Measurements from ENCODE around the gene LACC1.
A peak's percentile ranks its signal among the peaks of the same experiment; 100 is the strongest.

DNA sequence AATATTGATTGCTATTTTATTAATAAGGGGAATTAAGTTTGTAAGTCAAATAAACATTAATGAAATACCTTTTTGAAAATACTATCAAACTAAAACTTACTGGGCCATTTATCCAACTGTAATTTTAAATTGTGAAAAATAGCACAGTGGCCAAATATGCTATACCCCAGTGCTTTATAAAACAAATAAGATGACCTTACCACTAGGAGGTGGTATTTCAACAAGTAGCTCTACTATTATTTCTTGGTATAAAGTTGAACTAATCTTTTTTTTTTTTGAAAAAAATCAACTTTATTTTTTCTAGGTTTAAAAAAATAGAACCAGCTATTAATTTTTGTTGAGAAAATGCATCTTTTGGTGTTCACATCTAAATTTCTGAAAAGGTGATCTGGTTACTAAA, 14.7 kb downstream of the LACC1 start:
- TF ChIP-seq, protein P1, sequence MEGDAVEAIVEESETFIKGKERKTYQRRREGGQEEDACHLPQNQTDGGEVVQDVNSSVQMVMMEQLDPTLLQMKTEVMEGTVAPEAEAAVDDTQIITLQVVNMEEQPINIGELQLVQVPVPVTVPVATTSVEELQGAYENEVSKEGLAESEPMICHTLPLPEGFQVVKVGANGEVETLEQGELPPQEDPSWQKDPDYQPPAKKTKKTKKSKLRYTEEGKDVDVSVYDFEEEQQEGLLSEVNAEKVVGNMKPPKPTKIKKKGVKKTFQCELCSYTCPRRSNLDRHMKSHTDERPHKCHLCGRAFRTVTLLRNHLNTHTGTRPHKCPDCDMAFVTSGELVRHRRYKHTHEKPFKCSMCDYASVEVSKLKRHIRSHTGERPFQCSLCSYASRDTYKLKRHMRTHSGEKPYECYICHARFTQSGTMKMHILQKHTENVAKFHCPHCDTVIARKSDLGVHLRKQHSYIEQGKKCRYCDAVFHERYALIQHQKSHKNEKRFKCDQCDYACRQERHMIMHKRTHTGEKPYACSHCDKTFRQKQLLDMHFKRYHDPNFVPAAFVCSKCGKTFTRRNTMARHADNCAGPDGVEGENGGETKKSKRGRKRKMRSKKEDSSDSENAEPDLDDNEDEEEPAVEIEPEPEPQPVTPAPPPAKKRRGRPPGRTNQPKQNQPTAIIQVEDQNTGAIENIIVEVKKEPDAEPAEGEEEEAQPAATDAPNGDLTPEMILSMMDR (IDR thresholded peaks at IDR 0.05) = peak; percentile 50
- TF ChIP-seq ZFX (IDR thresholded peaks at IDR 0.05; ENCODE audit: borderline replicate concordance) = no peak
